ENCODE data around the gene NUPR1.
"Not testable (repeated sequence)": the region's sequence is repeated elsewhere in the genome, so short reads cannot be mapped to it uniquely, and the experiment has no call there.

NUPR1 gene

DNA sequence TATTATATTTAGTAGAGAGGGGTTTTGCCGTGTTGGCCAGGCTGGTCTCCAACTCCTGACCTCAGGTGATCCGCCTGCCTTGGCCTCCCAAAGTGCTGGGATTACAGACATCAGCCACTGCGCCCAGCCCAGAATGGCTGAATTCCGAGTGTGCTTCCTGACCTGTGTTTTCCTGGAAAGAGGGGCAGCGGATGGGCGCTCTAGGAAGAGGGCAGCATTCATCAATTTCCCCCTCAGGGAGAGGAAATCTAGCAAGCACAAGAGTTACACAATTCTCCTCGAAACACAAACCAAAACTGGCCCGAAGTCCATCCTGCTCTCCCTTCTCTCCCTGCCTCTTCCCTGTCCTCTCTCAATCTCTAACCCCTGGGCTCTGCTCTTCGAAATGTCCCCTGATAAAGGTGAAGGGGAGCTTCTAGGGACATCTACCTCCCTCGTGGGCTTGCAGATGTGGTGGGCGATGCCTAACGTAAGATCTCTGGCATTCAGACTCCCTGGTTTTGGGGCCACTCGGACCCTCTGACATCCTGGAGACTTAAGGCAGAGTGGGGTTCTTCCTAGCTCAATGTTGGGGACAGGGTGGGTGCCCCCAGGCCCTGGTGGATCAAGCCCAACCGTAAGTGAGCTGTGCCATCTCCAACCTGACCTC, 33.2 kb downstream of the NUPR1 start:
- no peak for DNase-seq (ENCODE audit: extremely low read depth, low read depth)
- TF ChIP-seq, protein P1, sequence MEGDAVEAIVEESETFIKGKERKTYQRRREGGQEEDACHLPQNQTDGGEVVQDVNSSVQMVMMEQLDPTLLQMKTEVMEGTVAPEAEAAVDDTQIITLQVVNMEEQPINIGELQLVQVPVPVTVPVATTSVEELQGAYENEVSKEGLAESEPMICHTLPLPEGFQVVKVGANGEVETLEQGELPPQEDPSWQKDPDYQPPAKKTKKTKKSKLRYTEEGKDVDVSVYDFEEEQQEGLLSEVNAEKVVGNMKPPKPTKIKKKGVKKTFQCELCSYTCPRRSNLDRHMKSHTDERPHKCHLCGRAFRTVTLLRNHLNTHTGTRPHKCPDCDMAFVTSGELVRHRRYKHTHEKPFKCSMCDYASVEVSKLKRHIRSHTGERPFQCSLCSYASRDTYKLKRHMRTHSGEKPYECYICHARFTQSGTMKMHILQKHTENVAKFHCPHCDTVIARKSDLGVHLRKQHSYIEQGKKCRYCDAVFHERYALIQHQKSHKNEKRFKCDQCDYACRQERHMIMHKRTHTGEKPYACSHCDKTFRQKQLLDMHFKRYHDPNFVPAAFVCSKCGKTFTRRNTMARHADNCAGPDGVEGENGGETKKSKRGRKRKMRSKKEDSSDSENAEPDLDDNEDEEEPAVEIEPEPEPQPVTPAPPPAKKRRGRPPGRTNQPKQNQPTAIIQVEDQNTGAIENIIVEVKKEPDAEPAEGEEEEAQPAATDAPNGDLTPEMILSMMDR (IDR thresholded peaks at IDR 0.05; ENCODE audit: low read depth, low read length): no peak

DNA sequence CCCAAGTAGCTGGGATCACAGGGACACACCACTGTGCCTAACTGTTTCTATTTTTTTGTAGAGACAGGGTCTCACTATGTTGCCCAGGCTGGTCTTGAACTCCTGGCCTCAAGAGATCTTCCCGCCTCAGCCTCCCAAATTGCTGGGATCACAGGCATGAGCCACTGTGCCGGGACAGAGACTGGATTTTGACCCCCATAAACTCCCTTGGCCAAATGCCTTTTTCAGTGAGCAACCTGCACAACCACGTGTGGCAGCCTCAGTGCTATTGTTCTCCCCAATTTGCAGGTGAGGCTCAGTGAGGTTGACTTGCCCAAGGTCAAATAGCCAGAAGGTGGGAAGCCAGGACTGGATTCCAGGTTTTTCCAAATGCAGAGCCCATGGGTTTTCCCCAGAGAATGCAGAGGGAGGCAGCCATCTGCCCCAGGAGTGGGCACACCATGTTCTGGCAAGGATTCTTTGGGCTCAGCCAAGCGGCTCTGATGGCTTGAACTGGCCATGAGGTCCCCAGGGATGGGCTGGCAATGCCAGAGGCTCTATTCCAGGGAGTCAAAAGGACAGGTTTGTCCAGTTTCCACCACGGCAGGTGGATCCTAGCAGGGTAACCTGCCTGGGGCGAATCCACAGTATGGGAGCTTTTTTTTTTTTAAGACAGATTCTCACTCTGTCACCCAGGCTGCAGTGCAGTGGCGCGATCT, 33.9 kb downstream of the NUPR1 start:
- TF ChIP-seq, protein P1 (IDR thresholded peaks at IDR 0.05; ENCODE audit: low read depth, low read length): no peak

DNA sequence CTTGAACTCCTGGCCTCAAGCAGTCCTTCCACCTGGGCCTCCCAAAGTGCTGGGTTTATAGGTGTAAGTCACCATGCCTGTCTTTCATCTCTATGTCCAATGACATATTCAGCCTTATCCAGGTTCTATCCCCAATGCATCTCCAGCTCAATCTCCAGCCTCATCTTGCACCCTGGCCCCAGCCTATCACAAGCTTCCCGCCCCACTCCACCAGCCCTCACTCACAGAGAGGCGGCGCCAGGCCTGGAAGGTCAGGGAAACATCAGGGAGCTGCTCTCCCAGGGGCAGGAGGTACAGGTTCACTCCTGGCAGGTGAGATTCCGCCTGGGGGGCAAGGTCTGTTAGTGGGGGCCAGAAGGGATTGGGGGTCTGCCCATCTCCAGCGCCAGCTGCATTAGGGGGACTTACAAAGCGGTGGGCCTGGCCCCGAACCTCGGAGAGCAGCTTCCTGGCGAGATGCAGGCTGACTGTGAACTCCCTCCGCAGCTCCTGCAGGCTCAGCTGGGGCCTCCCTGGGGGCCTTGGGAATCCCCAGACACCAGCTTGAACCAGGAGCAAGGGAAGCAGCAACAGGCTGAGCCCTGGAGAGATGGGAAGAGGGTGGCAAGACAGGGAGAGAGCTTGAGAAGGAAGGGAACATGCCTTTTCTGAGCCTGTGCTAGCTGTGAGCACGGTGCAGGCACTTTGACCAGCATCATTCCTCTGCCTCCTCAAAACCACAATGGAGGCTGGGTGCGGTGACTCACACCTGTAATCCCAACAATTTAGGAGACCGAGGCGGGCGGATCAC, 35.1 kb downstream of the NUPR1 start:
- DNase-seq (ENCODE audit: extremely low read depth, low read depth): no peak
- TF ChIP-seq, protein P1 (IDR thresholded peaks at IDR 0.05; ENCODE audit: low read depth, low read length): no peak

More for the DNA sequence above, 33.9 kb downstream of the NUPR1 start:
- DNase-seq (ENCODE audit: extremely low read depth, low read depth): no peak

DNA sequence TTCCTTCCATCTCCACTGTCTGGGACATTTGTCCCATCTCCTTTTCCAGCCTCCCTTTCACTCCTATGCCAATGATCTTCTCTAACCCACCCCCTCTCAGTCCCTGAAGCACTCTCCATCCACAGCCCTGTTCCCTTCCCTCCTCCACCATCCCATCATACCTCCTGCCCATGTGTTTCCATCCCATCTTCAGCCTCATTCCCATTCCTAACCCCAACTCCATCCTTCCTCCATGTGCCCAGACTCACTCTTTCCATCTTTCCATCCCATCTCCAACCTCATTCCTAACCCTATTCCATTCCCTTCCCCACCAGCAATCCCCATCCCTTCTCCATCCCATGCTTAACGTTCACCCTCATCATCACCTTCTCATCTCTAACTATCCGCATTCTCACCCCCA, 36.5 kb downstream of the NUPR1 start:
- TF ChIP-seq, protein P1 (IDR thresholded peaks at IDR 0.05; ENCODE audit: low read depth, low read length): no peak
- DNase-seq (ENCODE audit: extremely low read depth, low read depth): no peak

DNA sequence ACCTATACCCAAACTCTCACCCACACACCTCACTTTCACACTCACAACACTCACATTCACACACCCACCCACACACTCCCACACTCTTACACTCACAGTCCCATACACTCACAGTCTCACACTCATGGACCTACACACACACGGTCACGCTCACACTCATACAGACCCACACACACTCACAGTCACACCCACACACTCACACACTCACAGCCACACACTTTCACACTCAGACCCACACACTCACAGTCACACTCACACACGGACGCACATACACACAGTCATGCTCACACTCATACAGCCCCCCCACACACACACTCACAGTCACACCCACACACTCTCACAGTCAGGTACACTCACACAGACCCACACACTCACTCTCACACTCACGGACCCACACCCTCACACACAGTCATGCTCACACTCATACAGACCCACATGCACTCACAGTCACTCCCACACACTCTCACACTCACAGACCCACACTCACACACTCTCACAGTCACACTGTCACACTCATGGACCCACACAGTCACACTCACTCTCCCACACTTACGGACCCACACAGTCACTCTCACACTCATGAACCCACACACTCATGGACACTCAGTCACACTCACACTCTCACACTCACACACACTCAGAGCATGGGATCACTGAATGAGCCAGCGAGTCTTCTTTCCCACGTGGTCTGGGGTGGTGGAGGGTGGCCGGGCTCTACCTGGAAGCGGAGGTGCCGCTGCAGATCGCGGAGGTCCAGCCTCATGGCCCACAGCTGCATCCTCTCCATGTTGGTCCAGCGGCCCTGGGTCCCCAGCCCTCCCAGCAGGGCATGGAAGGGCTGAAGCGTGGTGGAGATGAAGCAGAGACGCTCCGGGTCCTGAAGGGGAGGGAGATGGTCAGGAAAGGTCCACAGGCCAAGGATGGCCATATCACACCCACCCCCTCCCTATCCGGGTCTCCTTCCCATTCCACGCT, 37.2 kb downstream of the NUPR1 start:
- no peak for DNase-seq (ENCODE audit: extremely low read depth, low read depth)
- TF ChIP-seq, protein P1 (IDR thresholded peaks at IDR 0.05; ENCODE audit: low read depth, low read length): no peak

DNA sequence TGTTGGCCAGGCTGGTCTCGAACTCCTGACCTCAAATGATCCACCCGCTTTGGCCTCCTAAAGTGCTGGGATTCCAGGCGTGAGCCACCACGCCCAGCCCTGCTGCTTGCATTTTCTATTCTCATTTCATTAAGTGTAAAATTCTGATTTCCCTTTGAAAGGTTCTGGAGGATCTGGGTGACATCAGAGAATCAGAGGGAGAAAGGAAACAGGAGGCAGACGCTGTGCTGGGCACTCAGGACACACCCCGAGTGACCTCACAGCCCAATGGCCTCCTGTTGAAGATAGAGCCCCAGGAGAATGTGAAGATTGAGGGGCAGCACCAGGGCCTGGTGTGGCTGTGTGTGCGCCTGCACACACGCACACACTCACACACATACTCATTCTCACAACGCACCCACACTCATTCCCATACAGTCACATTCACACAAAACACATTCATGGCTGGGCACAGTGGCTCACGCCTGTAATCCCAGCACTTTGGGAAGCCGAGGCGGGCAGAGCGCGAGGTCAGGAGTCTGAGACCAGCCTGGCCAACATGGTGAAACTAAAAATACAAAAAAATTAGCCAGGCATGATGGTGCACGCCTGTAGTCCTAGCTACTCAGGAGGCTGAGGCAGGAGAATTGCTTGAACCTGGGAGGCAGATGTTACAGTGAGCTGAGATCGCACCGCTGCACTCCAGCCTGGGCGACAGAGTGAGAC, 38.1 kb downstream of the NUPR1 start:
- DNase-seq (ENCODE audit: extremely low read depth, low read depth): not testable (repeated sequence)

Measured in AG09319 (cell line).